GM15510 (cell line): ENCODE measurements around the gene PRKAA1.

Source experiments
- POLR2A ChIP-seq: IDR thresholded peaks from 3 replicates; pipeline ENCODE4 v1.6.1; 2011; ENCODE audit warnings: borderline replicate concordance; ENCODE audit not compliant: insufficient read length; ENCODE audit errors: extremely low read depth

PRKAA1 gene

GRCh38 chr5:40798012-40798800 is at the start of gene PRKAA1:
Gene PRKAA1, minus strand, starts transcription at chr5:40798374. Its CDS starts 185 bp downstream, at chr5:40798189.
- peak; percentile 76 for TF ChIP-seq POLR2A

DNA sequence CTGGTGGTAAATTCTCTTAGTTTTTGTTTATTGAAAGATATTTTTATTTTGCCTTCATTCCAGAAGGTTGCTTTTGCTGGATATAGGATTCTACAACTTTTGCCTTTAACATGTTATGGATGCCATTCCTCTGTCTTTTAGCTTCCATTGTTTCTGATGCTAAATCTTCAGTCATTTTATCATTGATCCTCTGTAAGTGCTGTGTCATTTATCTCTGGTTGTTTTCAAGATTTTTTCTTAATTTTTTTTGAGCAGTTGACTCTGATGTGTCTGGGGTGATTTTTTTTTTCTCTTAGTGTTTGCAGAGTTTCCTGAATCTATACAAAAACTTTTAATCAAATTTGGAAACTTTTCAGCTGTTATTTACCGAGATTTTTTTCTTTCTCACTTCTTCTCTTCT is 49.4 kb upstream of the PRKAA1 start:
- TF ChIP-seq POLR2A = no peak

DNA sequence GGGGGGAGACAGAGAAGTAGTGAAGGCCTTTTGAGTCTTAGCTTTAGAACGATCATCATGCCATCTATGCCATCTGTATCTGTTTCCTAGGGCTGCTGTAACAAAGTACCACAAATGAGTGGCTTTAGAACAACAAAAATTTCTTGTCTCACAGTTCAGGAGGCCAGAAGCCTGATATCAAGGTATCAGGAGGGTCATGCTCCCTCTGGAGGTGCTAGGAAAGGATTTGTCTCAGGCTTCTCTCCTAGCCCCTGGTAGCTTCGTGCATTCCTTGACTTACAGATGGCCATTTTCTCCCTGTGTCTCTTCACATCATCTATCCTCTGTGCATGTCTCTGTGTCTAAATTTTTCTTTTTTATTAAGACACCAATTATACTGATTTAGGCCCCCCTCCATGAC is 48.2 kb upstream of the PRKAA1 start:
- TF ChIP-seq POLR2A = no peak

GRCh38 chr5:40844565-40844964 is 46.4 kb upstream of the PRKAA1 start:
- no peak for TF ChIP-seq POLR2A

- TF ChIP-seq POLR2A = no peak
These were observed 44.2 kb upstream of the PRKAA1 start for GRCh38 chr5:40842351-40842750.

GRCh38 chr5:40841068-40841805 is 43.1 kb upstream of the PRKAA1 start, which contains the start of gene CARD6:
Gene CARD6, plus strand, starts transcription at chr5:40841367. Its CDS starts 16 bp downstream, at chr5:40841383.
- no peak for TF ChIP-seq POLR2A

DNA sequence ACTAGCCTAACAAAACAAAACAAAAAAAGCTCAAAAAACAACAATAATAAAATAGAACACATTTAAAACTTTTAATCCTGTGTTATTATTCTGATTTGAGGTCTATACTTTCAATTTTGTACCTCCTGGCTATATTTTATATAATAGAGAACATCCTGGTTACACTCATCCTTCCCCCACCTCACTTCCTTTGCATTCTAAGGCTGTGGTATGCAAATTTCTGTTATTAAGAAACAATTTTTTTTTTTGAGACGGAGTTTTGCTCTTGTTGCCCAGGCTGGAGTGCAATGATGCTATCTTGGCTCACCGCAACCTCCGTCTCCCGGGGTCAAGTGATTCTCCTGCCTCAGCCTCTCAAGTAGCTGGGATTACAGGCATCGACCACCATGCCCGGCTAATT is 39.9 kb upstream of the PRKAA1 start:
- no peak for TF ChIP-seq POLR2A

DNA sequence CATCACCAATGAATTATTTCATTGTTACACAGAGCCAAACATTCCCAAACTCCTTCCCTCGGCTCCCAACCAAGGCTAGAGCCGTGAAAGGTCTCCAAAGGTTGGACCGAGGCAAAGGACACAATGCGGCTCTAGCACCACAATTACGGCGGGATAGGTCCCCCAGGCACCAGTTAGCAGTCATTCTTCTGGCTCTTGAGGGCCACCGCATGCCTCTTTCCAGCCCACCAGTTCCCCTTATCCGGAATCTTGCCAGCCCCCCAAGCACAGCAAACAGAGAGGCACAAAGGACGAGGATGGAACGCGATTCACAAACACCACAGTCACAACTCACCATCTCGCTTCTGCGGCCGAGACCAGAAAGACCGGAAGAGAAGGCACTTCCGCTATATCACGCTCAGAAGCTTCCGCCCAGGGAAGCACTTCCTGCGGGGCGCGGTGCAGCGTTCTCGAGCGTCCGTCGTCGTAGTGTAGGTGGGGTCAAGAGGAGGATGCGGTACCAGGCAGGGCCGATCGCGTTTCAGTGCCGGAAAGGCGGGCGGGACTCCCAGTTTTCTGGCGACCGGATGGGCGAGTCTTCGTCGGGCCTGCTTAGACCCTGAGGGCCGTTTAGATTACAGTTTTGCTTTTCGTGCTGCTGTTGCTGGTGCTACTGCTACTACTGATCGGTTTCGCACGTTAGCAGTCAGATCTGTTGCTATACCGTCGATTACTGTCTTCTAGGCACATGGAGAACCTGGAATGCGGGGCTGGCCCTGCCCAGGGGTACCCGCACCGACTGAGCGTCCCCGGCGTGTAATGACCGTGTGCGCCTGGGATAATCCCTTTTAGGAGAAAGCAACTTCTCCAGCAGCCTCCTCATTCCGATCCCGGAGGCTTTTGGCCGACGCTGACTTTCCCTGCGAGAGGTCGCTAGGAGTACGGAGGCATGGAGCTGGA is 36.9 kb upstream of the PRKAA1 start, which contains the start of gene RPL37:
RPL37 (minus strand) TSS at position 374 of the 939 bp plus-strand sequence; CDS start at position 337, 37 bp downstream.
- TF ChIP-seq POLR2A = peak; percentile 98

DNA sequence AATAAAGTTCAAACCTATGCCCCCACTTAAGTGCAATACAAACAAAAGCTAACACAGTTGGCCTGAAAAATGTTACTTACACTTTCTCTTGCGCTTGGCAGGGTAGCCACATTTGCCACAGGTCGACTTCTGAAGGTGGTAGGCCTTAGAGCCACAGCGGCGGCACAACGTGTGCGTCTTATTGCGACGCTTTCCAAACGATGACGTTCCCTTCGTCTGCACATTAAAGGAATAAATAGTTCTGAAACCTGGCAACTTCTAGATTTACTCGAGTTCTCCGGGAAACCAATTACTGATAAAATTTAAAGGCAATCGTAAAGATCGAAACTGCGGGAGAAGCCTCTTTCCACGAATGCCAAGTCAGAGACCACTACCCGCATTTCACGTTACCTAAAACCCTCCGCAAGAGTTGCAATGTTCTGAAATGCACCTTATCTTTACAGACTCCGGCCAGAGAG is 36.2 kb upstream of the PRKAA1 start:
- no peak for TF ChIP-seq POLR2A

DNA sequence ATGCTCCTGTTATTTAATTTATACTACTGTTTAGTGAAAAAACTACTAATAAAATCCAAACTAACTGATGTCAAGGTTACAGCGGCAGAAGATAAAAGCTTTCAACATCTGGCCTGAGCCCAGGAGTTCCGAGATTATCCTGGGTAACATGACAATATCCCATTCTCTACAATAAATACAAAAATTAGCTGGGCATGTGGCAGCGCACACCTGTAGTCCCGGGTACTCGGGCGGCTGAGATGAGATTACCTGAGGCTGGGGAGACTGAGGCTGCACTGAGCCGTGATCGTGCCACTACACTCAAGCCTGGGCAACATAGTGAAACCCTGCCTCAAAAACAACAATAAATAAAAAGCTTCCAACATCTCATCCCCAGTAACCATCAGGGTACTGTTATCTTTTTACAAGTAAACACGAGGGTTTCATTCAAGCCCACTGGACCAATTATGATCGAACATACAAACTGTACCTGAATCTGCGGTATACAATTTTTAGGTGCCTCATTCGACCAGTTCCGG is 35.6 kb upstream of the PRKAA1 start:
- no peak for TF ChIP-seq POLR2A

- no peak for TF ChIP-seq POLR2A
These were observed 34.2 kb upstream of the PRKAA1 start for GRCh38 chr5:40832345-40832744.

DNA sequence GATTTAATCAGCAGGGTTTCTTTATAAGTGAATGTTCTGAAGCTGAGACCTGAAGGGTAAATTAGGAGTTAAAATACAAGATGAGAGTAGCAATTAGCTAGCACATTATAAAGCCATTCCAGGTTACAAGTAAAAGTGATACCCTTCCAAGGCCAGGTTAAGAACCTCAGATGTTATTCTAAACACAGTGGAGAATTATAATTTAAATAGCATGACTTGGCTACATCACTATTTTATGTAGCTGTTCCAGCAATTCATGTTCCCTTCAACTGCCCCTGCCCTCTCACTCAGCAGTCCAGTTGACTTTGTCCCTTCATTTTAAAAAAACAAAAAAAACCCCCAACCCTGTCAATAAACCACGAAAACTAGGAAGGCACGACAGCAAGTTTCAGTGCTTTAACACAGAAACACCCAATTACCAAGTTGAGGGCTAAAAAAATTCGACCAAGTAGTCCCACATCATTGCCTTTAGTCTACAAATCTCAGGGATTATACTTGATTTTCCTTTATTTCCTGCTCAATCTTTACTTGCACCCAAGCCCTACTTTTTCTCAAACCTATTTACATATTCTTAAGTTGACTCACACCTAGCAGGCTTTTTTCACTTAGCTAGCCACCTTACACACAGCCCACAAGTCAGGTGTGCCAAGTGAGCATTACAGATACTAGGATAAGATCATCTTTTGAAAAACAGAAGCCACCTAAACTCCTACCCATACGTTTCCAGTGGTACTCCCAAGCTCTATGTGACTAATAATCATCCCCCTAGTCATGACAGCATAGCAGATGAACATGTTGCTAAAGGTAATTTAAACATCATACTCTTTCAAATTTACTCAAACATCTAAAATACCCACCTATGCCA is 33.4 kb upstream of the PRKAA1 start:
- no peak for TF ChIP-seq POLR2A

DNA sequence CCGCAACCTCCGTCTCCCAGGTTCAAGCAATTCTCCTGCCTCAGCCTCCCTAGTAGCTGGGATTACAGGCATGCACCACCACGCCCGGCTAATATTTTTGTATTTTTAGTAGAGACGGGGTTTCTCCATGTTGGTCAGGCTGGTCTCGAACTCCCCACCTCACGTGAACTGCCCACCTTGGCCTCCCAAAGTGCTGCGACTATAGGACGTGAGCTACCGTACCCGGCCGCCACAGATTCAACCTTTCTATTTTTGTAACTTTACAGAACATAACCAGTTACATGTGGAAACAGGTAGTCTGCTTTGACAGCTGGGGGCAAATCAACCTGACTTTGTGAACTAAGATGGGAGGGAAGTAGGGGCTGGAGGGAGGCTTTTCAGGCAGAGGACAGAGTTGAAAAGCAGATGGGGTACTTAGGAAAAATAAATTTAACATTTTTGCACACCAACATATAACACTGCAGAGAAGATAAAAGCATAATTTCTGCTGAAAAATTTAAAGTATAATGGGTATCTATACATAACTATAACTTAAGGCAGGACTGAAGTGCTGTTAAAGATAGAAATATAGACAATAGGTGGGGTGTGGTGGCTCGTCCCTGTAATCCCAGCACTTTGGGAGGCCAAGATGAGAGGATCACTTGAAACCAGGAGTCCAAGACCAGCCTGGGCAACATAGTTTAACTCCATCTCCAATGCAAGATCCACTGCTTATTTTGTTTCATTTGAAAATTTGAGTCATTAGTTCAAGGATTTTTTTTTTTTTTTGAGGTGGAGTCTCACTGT is 31.8 kb upstream of the PRKAA1 start:
- no peak for TF ChIP-seq POLR2A
